ENCODE data around the gene PTPN4.

PTPN4 gene

DNA sequence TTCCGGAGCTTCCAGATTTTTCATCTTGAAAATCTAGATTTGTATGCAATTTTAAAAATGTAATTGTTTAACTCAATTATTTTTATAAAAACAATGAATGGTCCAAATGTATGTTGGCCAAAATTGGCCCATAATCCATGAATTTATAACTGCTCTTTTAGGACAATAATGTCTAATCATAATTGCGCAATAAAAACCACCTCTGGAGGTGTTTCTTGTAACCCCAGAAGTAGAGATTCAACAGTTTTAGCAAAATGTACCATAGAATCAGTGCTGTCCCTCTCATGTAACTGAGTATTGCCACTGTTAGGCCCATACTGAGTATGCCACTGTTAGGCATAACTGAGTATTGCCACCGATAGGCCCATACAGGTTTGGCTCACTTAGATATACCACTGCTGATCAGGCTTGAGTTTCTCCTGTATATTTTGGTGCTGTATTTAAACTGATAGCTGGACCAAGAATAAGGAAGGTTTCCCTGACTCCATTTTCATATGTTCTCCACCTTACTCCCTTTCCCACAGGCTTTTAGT, 182.3 kb downstream of the PTPN4 start:
- no peak for TF ChIP-seq ZFX (IDR thresholded peaks at IDR 0.05)
- TF ChIP-seq, protein P1, sequence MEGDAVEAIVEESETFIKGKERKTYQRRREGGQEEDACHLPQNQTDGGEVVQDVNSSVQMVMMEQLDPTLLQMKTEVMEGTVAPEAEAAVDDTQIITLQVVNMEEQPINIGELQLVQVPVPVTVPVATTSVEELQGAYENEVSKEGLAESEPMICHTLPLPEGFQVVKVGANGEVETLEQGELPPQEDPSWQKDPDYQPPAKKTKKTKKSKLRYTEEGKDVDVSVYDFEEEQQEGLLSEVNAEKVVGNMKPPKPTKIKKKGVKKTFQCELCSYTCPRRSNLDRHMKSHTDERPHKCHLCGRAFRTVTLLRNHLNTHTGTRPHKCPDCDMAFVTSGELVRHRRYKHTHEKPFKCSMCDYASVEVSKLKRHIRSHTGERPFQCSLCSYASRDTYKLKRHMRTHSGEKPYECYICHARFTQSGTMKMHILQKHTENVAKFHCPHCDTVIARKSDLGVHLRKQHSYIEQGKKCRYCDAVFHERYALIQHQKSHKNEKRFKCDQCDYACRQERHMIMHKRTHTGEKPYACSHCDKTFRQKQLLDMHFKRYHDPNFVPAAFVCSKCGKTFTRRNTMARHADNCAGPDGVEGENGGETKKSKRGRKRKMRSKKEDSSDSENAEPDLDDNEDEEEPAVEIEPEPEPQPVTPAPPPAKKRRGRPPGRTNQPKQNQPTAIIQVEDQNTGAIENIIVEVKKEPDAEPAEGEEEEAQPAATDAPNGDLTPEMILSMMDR (conservative IDR thresholded peaks at IDR 0.05) = no peak
- no peak overlapping the region for H3K27ac ChIP-seq

DNA sequence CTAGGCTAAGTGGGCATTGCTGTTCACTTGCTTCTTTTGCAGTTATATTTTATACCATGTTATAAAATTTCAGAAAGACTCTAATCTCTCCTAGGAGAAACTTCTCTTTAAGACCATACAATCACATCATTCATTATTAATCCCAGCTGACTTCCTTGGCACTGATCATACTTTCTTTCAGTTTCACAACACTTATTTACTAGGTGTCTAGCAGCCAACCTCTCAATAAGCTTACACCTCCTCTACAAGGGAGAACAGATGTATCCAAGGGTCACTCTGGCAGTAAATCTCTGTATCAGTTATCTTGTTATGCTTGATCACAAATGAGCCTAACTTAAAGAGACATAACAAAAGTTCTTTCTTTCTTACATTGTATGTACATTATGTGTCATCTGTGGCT, 183.3 kb downstream of the PTPN4 start:
- H3K27ac ChIP-seq = no peak overlapping the region
- TF ChIP-seq, protein P1 (conservative IDR thresholded peaks at IDR 0.05) = no peak
- TF ChIP-seq ZFX (IDR thresholded peaks at IDR 0.05) = no peak

DNA sequence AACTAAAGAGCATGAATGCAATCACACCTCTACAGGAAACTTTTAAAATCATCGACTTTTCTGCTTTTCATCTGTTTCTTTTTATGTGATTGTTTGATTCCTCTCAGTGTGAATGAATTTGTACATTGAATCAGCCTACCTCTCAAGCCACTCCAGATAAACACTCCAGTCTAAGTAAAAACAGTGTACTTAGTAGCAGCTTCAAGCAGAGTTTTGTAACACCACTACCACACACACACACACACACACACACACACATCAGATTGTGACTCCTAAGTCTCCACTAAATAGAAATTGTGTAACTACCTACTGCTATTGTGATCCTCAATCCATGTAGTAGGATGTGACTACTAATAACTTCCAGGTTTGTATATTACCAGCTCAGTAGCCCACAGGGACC, 187.8 kb downstream of the PTPN4 start:
- TF ChIP-seq, protein P1 (conservative IDR thresholded peaks at IDR 0.05) = no peak
- no peak for TF ChIP-seq ZFX (IDR thresholded peaks at IDR 0.05)
- H3K27ac ChIP-seq = no peak overlapping the region

DNA sequence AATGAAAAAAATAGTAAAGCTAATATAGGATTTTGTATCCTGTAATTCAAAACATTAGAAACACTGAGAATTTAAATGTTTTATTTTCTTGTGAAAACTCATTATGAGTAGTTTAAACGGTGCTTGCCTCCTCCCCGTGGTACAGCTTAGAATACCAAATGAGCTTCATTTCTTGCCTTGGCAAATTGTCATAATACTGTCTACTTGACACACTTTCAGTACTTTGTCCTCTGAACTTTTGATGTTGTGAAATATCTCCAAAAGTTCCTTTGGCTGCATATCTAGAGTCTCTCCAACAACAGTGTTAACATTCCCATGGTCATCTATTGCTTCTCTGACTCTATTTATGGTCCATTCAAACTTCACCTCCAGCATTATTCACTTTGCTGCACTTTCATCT, 191.2 kb downstream of the PTPN4 start:
- H3K27ac ChIP-seq = no peak overlapping the region

DNA sequence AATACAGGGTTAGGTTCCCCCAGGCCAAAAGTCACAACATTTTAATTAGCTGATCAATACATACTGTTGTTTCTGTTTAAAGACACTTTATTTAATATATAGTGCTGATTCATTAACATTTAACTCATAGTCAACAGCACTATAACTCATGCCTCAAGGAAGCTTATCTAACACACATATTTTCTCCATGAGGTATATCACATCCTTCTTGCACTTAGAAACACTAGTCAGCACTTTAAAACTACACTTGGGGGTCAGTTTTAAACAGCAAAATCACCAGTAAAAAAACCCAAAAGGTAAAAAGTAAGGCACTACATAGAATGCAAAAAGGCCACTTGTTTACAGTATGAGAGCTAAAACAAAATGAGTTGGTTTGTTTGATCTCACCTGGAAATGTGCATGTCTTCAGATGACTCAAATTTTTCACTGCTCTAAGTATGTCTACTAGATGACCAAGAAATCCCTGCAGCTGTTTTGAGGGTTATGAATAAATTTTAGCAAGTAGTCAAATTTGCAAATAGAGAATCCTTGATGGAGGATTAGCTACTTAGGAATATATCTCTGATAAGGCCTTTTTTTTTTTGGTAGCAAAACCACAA, 199.0 kb downstream of the PTPN4 start:
- TF ChIP-seq ZFX (IDR thresholded peaks at IDR 0.05) = no peak
- TF ChIP-seq, protein P1 (conservative IDR thresholded peaks at IDR 0.05) = no peak

More for the DNA sequence above, 191.2 kb downstream of the PTPN4 start:
- TF ChIP-seq, protein P1 (conservative IDR thresholded peaks at IDR 0.05) = no peak
- TF ChIP-seq ZFX (IDR thresholded peaks at IDR 0.05) = no peak

DNA sequence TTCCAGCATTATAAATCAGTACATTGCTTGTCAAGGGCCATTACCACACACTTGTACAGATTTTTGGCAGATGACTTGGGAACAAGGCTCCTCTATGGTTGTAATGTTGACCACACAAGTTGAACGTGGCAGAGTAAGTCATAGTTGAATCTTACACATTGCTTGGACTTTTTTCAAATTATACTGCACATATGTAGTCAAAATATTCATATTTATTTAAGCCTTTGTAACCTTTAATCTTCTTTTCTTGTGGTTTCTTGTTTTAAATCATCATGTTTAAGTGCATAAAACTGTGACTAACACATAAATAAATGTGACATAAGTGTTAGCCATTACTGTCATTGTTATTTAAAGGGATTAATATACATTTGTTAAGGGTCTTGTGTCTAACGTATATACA, 201.1 kb downstream of the PTPN4 start:
- TF ChIP-seq ZFX (IDR thresholded peaks at IDR 0.05) = no peak
- TF ChIP-seq, protein P1 (conservative IDR thresholded peaks at IDR 0.05) = no peak
- H3K27ac ChIP-seq = no peak overlapping the region

More for the DNA sequence above, 199.0 kb downstream of the PTPN4 start:
- H3K27ac ChIP-seq = no peak overlapping the region

DNA sequence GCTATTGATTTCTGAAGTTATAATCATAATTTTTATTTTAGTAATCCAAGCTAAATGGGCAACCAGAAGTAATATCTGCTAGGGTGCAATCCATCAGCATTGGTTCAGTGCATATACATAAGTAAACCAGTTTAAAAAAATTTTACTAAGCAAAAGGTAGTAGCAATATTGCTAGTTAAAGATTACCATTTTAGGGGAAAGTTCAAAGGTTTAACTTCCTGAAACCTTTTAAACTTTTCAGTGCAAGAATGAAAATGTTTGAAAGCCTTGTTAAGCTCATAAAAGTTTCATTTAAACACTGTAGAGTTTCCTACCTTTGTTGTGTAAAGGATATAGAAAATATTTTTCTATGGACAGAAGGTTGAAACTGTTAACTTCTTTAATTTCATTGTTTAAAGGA, 222.2 kb downstream of the PTPN4 start:
- H3K27ac ChIP-seq = no peak overlapping the region
- TF ChIP-seq, protein P1 (conservative IDR thresholded peaks at IDR 0.05) = no peak
- TF ChIP-seq ZFX (IDR thresholded peaks at IDR 0.05) = no peak
